ENCODE measurements around the gene AMFR.

GRCh38 chr16:56337131-56337857 is 88.1 kb downstream of the AMFR start:
- TF ChIP-seq GABPA (IDR thresholded peaks at IDR 0.05; ENCODE audit: low read depth, low read length), result no peak
- no peak for TF ChIP-seq GABPA (CRISPR knock-in tag; IDR thresholded peaks at IDR 0.05; ENCODE audit: low read depth)
- no peak for TF ChIP-seq NFIC (IDR thresholded peaks at IDR 0.05; ENCODE audit: low read length)
- no peak for TF ChIP-seq USF2 (IDR thresholded peaks at IDR 0.05; ENCODE audit: low read depth, low read length)
- TF ChIP-seq USF2 (CRISPR knock-in tag; IDR thresholded peaks at IDR 0.05; ENCODE audit: borderline replicate concordance), result no peak
- no peak for TF ChIP-seq HNRNPL (IDR thresholded peaks at IDR 0.05; ENCODE audit: low read depth, low read length)
- TF ChIP-seq EHMT2 (IDR thresholded peaks at IDR 0.05; ENCODE audit: borderline replicate concordance, low read depth, low read length), result no peak
- no peak for TF ChIP-seq SMC3 (IDR thresholded peaks at IDR 0.05; ENCODE audit: low read length)
